GM21367 (cell line): ENCODE data around the gene WDFY3.
"Not testable (repeated sequence)": the region's sequence is repeated elsewhere in the genome, so short reads cannot be mapped to it uniquely, and the experiment has no call there.

Experiments
- ATAC-seq: cut with Tn5 transposase; IDR thresholded peaks from one replicate; pipeline ENCODE4 v1.9.1; 2021; ENCODE audit not compliant: unreplicated experiment

The WDFY3 gene

DNA sequence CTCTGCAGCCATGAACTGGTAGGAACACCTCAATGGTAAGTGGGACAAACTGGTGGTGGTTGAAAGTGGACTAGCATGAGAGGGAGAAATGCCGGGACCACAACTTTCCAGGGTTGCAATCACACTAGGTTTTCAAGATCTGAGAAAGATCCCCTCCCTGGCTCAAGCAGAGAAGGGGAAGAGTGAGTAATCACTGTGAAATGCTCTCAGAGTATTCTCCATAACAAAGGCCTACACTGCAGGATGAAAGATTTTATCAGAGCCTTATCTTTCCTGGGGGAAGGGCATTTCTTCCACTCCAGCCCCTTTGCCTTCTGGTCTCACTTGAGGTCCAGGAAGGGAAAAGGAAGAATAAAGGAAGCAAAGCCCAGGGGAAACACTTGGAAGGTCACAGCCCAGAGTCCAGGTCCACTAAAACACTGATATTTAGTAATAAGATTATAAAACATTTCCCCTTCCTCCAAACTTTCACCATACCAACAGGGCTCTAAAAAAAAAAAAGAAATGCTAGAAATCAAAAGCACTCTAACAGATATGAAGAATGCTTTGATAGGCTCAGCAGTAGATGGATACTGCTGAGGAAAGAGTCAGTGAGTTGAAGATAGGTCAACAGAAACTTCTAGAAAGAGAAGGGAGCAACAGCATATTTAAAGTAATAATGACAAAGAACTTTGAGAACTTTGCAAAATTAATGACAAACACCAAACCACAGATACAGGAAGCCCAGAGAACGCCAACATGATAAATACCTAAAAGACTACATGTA lies 95.9 kb downstream of the WDFY3 start:
- no peak for ATAC-seq

DNA sequence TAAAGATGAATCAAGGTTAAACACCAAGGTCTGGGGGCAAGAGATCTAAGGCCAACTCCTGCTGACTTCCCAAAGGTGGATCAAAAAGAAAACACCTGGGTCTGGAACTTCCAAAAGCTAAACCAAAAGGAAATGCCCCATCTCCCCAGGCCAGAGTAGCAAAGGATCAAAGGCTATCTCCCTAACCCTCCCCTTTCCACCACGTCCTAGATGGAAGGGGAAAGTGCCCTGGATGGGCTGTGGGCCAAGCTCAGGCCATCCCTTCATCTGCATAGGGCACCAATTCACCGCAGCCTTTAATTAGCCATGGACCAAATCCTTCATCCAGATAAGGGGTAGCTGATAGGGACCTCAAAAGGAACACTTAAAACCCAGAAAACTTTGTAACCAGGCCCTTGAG lies 100.2 kb downstream of the WDFY3 start:
- no peak for ATAC-seq

DNA sequence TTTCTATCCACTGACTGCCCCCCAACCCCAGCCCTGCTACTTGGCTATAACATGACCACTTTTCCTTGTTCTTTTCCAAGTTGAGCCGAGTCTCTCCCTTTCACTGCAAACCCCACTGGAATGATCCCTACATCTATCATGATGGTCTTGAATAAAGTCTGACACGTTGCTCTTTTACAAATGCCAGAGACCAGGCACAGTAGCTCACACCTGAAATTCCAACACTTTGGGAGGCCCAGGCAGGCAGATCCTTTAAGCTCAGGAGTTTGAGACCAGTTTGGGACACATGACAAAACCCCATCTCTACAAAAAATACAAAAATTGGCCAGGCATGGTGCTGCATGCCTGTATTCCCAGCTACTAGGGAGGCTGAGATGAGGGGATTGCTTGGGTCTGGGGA lies 100.9 kb downstream of the WDFY3 start:
- ATAC-seq: no peak

DNA sequence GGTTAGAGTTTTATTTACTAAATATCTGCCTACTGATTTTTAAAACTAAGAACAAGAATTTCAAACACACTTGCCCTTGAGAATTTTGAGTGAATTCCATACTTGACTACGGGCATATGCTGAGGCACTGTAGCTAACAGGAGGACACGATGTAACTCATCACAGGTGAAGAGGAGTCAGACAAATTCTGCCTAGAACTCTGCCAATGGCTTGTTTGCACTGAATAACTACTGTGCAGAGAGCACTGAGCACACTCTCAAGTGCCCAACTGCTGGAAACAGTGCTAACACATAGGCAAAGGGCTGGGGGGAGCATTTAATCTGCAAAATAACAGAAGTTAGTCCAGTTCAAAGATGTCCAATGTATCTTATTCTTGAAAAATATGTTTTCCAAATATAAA lies 104.4 kb downstream of the WDFY3 start:
- no peak for ATAC-seq

DNA sequence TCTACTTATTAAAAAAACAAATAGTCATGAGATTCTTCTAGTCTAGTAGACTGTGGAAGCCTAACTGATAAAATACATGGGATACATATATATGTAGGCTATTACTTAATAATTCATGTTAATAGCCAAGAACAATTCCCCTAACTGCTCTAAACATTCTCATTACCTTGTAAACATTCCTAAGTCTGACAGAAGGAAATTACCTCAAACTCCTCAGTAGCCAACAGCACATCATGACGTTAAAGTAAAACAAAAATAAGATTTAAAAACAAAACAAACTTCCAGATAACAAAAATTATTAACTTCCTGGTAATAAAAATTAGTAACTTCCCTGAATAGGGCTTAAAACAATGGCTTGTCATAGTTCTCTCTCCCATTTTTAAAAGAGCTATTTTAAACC lies 109.2 kb downstream of the WDFY3 start:
- no peak for ATAC-seq

DNA sequence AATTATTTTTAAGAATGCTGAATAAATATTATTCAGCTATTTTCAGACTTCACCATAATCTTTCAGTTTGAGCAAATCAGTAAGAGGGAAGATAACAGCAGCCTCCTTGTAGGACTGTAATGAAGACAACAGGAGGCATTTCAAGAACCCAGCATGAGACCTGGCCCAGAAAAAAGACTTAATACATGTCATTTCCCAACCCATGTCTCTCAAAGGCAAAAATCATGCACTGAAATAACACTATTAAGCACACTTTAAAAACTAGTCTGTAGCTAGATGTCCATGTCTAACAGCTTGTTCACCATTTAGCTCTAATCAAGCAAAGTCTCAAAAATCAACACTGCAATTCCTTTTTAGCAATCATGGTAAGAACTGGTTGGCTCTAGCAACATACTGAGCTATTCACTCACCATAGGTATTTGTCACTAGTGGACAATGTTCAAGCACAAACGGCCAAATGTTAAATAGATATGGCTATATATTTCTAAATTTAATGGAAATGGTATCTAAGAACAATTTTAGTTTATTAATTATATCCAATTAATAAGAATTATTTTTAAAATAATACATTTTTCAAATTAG lies 109.9 kb downstream of the WDFY3 start:
- ATAC-seq: no peak

DNA sequence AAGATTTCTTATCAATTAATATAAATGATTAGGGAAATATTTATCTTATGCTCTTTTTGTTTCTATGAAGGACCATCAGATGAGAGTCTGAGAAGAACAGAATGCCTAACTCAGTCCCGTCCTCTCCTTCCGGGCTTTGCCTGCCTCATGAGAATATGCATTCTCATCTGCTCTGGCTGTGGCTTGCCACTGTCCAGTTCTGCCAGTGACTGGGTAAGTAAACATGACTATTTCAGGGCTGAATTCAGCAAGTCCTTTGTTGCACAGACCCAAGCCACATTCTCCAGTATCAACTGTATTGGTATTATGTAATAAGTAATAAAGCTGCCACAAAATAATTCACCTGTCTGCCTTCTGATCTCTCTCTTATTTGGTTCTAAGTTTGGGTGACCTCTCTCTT lies 110.7 kb downstream of the WDFY3 start:
- ATAC-seq: no peak

DNA sequence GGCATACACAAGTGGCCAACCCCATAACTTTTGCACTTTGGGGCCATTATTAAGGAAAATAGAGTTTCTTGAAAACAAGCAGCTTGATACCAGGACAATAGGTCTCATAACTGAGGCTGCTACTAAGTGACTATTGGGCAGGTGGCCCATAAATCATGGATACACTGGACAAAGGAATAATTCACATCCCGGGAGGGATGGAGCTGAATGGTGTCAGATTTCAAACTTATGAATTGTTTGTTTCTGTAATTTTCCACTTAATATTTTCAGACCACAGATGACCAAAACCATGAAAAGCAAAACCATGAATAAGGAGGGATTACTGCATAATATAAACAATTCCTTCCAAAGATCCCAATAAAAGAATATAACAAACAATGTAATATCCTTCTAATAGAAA lies 114.4 kb downstream of the WDFY3 start:
- ATAC-seq: no peak

DNA sequence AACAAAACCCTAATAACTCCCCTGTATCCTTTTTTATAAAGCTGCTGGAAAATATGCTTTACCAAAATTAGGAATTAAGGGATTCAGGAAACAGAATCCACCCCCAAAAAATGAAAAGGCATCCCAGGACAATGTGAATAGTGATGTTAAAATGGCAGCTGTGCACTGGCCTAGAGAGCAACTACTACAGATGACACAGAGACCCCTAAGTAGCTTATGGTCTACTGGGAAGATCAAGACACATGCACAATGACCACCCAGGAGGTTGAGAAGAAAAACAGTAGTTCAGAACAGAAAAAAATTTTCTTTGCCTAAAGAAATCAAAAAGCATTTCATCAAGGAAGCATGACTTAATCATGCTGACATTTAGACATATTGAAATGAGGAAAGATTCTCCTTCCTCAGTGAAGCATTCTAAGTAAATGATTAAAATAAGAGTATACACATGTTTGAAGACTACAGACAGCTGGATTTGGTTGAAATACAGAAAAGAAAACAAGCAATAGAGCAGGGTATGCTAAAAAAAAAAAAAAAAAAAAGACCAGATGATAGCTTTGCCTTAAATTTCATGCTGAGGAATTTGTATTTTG lies 117.3 kb downstream of the WDFY3 start:
- ATAC-seq: no peak

DNA sequence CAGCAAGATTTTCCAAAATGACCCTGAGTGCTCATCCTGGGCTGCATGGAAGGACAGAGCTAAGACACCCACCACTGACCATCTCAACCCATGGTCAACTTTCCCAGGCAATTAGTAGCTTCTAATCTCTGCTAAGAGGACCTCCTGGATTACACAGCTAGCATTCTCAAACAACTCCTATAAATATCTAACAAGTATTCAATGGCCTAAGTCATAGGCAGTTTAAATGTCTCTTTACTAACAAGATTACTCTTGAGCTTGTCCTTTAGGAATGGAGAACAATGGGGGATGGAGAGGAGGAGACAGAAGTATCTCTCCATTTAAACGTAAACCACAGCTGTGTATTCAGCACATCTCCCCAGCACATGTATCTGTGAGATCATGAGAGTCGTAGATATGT lies 118.1 kb downstream of the WDFY3 start:
- no peak for ATAC-seq

DNA sequence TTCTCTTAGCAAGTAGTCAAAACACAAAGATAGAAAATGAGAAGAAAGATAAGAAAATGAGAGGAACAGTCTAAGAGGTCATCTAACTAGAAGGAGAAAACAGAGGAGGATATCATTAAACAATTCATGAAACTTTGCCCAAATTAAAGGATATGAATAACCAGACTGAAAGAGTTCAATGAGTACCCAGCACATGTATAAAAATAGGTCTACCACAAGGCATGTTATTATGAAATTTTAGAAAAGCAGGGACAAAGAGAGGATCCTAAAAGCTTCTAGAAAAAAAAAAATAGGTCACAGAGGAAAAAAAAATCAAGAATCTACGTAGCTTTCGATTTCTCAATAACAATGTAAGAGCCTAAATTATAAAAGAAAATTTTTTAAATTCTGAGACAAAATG lies 118.5 kb downstream of the WDFY3 start:
- no peak for ATAC-seq

DNA sequence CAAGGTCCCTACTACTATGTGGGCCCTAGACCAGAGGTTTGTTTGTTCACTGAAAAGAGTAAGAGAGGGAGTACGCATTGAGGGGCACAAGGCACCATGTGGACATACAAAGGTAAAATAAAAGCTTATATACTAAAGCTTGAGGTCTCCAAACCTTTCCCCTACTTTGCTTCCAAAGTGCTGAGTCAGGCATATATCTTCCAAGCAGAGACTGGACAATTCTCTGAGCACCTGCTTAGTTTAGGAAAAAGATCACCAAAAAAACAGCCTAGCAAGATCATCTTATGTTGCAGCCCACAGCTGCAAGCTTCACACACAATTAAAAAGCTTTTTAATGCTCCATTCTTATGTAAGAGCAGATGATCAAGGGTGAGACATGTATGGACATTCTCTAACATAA lies 119.5 kb downstream of the WDFY3 start:
- ATAC-seq: no peak

DNA sequence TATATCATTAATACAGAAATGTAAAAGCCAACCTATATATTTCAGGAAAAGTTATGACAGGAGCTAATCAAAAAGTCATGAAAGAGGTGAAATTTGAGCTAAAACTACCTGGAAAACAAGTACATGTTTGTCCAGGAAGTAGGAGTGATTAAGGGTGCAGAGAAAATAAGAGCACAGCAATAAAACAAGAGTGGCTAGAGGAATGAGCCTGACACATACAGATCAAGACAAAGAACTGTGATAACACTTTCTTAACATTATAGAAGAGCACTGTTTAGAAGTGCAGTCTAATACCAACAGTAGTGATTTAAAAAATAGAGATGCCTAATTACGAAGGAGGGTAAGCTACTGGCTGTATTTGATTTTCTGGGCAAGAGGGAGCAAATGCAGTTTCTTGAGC lies 125.1 kb downstream of the WDFY3 start:
- no peak for ATAC-seq

DNA sequence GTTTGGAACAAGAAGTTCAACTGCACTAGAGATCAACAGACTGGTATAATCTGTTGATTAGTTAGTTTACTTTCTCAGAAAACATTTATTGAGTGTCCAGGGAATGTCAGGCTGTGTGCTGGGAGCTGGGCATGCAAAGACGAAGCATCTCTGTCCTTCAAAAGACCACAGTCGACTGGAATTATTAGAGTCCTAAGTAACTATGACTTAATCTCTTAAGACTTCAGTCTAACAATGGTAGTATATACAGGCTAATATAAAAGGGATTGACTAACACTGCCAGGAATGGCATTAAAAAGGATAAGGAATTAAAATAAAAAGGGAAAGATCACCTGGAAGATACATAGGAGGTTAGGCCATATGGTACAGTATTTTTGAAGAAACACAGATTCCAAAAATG lies 128.7 kb downstream of the WDFY3 start:
- ATAC-seq: no peak

DNA sequence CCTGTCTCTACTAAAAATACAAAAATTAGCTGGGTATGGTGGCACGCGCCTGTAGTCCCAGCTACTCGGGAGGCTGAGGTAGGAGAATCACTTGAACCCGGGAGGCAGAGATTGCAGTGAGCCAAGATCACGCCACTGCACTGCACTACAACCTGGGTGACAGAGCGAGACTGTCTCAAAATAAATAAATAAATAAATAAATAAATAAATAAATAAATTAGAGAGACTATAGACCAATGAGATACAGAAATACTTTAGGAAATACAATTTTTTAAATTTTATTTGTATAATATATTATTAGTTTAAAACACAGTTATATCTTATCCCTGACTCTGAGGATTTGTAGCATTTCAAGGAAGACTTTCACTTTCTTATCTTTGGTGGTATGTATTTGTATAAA lies 136.9 kb downstream of the WDFY3 start:
- not testable (repeated sequence) for ATAC-seq

DNA sequence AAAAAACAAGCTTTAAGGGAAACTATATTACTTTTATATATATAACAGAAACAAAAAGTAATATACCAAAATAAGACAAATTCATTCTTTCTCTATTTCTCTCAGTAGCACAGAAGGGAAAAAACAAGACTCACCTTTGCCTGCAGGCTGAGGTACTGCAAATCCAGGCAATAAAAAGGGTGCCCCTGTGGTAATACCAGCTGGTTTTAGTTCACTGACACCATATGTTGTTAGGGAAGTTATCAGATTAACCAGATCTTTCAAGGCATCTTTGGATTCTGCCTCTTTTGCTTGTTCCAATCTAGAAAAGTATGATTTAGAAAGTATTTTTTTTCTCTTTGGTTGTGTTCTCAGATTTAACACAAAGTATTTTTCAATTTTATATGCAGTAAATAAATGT lies 139.8 kb downstream of the WDFY3 start:
- ATAC-seq: no peak

DNA sequence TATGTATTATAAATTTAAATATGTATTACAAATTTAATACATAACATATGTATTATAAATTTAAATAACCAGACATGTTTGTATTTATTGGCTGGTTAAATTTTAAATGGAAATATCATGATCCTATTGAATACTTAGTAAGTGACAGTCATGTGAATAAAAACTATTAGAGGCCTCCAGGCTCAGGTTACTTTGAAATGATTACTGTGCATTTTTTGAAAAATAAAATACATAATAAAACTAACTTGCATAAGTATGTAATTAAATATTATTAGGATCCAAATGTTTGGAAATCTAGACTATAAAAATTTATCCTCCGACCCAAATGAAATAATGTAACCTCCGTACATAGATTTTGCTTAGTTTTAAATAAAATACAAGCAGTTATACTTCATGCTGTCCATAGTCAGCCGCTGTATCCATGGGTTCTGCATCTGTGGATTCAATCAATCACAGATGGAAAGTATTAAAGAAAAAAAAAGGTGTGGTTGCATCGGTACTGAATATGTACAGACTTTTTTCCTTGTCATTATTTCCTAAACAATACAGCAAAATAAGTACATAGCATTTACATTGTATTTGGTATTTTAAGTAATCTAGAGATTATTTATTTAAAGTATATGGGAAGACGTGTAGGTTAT lies 140.7 kb downstream of the WDFY3 start:
- no peak for ATAC-seq

DNA sequence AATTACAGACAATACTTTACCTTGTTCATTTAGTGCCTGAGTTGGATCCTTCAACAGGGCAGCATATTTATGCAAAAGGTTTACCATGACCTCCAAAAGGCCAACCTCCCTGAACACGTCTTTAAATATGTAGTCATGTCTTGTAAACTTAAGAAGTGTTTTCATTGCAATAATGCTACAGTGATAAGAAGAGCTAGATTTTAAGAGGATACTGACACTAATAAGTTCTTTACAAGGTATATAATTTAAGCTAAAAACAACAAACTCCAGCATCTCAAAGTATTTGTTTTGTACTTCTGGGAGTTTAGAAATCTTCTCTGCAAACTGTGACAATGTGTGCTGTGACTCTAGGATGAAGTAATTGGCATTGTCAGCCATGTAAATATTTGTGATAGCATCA lies 145.4 kb downstream of the WDFY3 start:
- no peak for ATAC-seq

DNA sequence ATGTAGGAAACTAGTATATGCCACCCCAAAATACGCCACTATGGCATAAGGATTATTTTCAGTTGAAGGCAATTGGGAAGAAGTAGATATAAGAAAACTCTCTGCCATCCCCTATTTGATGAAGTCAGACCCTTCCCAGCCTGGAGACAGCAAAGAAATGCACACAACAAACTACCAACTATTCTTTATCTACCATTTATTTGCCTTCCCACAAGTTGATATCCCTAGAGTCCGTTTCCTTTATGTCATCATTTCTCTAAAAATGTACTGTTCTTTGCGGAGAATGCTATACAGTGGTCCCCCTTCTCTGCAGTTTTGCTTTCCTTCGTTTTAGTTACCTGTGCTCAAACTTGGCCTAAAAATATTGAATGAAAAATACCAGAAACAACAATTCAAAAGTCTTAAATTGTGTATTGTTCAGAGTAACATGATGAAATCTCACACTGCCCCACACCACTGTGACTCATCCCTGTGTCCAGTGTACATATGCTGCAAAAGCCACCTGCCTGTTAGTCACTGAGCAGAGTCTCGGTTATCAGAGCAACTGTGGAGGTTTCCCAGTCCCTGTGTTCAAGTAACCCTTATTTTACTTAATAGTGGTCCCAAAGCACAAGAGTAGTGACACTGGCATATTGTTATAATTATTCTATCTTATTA lies 152.3 kb downstream of the WDFY3 start:
- ATAC-seq: no peak

DNA sequence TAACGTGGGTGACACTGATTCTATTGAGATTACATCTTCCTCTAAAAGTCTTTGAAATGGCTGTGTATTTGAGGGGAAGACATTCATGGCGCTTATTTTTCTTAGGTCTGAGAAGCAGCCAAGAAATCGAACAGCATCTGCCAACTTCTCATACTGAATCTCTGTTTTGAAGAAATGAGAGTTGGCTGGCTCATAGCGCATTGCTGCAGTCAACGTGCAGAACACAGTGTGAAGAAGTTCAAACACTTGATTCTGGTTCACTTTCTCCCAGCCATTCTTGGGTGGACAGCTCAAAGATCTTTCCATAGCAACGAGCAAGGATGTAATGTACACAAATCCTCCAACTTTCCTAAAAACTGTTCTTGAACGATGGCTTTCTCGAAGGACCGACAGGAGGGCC lies 156.5 kb downstream of the WDFY3 start:
- no peak for ATAC-seq

DNA sequence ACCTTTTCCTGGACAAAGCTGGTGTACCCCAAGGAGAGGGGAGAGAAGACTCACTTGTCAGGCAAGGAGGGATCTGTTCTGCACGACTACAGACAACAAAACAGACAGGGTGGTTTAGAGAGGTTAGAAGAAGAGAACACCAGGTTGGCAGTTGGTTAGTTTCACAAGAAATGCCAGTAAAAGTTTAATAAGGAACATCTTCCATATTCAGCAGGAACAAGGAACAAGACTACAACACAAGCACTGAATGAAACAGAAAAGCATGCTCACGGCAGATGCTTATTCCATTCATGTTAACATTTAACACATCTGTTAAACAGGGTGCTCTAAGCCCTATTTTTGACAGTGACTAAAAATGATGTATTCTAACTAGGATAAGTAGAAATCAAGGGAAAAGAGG lies 158.2 kb downstream of the WDFY3 start:
- no peak for ATAC-seq

DNA sequence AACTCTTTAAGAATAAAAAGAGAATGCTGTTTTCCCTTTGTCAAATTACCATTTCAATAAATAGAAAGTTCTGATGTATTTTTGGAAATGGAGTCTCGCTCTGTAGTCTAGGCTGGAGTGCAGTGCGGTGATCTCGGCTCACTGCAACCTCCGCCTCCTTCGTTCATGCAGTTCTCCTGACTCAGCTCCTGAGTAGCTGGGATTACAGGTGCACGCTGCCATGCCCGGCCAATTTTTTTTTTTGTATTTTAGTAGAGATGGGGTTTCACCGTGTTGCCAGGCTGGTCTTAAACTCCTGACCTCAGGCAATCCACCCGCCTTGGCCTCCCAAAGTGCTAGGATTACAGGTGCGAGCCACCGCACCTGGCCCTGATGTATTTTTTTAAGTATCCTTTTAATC lies 159.9 kb downstream of the WDFY3 start:
- ATAC-seq: not testable (repeated sequence)
